GM21367 (cell line): ENCODE results near the gene RRP15.

Experiments
- ATAC-seq: cut with Tn5 transposase; IDR thresholded peaks from one replicate; pipeline ENCODE4 v1.9.1; 2021; ENCODE audit not compliant: unreplicated experiment

RRP15 gene

GRCh38 chr1:218357211-218357892 lies 72.3 kb downstream of the RRP15 start:
- no peak for ATAC-seq

GRCh38 chr1:218357893-218358232 lies 72.8 kb downstream of the RRP15 start:
- ATAC-seq: no peak

- ATAC-seq: no peak
Observed at GRCh38 chr1:218361298-218362065, 76.4 kb downstream of the RRP15 start.

- ATAC-seq: no peak
Observed at GRCh38 chr1:218362418-218363076, 77.5 kb downstream of the RRP15 start.

- ATAC-seq: no peak
Observed at GRCh38 chr1:218363141-218363540, 78.0 kb downstream of the RRP15 start.

GRCh38 chr1:218364028-218364710 lies 79.1 kb downstream of the RRP15 start:
- ATAC-seq: no peak

GRCh38 chr1:218365226-218365999 lies 80.3 kb downstream of the RRP15 start:
- no peak for ATAC-seq

GRCh38 chr1:218366322-218367052 lies 81.4 kb downstream of the RRP15 start:
- ATAC-seq: no peak

- no peak for ATAC-seq
Observed at GRCh38 chr1:218367118-218367517, 82.0 kb downstream of the RRP15 start.

GRCh38 chr1:218368686-218369085 lies 83.6 kb downstream of the RRP15 start:
- ATAC-seq: no peak

GRCh38 chr1:218369688-218370511 lies 84.8 kb downstream of the RRP15 start:
- ATAC-seq: no peak

GRCh38 chr1:218371927-218372672 lies 87.0 kb downstream of the RRP15 start:
- no peak for ATAC-seq

- no peak for ATAC-seq
Observed at GRCh38 chr1:218374401-218375353, 89.6 kb downstream of the RRP15 start.

- ATAC-seq: no peak
Observed at GRCh38 chr1:218376722-218377121, 91.6 kb downstream of the RRP15 start.

GRCh38 chr1:218377143-218377660 lies 92.1 kb downstream of the RRP15 start:
- ATAC-seq: peak; percentile 87

GRCh38 chr1:218380125-218380977 lies 95.3 kb downstream of the RRP15 start:
- no peak for ATAC-seq
